ENCODE data around the gene SLC38A10. TPM values are rescaled to one million over a fixed set of nuclear protein-coding genes. Genes with fewer than 3 reads are reported as not detected.

Gene SLC38A10
- polyA plus RNA-seq, 1 experiment, result 29.3 TPM

DNA sequence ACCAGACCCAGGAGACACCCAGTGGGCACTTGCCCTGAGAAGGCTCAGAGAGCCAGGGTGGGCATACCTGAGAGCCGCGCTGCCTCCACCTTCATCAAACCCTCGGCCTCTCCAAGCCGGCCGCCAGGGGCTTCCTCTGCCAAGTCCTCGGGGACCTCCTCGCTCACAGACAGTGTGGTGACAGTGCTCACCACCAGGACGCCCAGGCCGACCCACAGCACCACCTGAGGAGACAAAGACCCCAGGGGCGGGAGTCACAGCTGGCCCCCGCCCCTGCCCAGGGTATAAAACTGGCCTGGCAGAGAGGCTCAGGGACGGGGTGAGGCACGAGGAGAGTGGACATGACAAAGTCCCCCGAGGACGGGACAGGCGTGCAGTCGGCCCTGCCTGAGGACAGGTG is 34.9 kb downstream of the SLC38A10 start:
- Histone ChIP-seq H3K4me3 (ENCODE audit: low read depth, low read length) (no peak overlapping the region), H3K9me3 (ENCODE audit: control insufficient read depth, insufficient read depth, low read length) (no peaks in the 10 kb centered on the region), H3K27ac (ENCODE audit: low read depth, low read length) (no peak overlapping the region), H3K27me3 (ENCODE audit: control insufficient read depth, insufficient read depth, low read length) (no peaks in the 10 kb centered on the region)
- POLR2A ChIA-PET, result no interaction called here
- CTCF ChIA-PET, result no interaction called here
- TF ChIP-seq, protein P1, sequence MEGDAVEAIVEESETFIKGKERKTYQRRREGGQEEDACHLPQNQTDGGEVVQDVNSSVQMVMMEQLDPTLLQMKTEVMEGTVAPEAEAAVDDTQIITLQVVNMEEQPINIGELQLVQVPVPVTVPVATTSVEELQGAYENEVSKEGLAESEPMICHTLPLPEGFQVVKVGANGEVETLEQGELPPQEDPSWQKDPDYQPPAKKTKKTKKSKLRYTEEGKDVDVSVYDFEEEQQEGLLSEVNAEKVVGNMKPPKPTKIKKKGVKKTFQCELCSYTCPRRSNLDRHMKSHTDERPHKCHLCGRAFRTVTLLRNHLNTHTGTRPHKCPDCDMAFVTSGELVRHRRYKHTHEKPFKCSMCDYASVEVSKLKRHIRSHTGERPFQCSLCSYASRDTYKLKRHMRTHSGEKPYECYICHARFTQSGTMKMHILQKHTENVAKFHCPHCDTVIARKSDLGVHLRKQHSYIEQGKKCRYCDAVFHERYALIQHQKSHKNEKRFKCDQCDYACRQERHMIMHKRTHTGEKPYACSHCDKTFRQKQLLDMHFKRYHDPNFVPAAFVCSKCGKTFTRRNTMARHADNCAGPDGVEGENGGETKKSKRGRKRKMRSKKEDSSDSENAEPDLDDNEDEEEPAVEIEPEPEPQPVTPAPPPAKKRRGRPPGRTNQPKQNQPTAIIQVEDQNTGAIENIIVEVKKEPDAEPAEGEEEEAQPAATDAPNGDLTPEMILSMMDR (IDR thresholded peaks at IDR 0.05; ENCODE audit: low read depth, low read length), result no peak
- no peak for DNase-seq (ENCODE audit: low read depth, low spot score)

DNA sequence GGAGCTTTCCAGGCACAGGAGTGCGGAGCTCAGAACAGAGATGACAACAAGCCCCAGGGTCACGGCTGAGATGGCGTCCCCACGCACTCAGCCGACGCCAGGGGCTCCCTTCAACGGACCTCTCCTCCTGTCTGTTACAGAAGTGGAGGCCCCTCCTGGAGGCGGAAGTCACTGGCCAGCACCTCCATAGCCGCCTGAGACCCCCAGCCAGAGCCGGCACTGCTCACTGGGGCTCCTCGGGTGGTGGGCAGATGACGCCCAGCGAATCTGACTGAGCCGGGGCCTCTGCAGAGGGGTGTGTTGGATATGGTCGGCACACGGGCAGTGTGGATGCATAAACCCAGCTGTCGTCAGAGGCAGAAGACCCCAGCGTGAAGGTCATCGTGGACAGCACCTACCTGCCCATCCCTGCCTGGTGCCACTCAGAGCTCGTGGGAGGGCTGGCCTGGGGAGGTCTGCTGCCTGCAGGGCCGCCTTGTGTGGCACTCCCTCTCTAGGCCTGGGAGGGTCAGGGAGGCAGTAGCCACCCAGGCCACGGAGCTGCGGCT is 36.0 kb downstream of the SLC38A10 start:
- Histone ChIP-seq H3K4me3 (ENCODE audit: low read depth, low read length) (no peak overlapping the region), H3K9me3 (ENCODE audit: control insufficient read depth, insufficient read depth, low read length) (no peaks in the 10 kb centered on the region), H3K27me3 (ENCODE audit: control insufficient read depth, insufficient read depth, low read length) (no peaks in the 10 kb centered on the region), H3K27ac (ENCODE audit: low read depth, low read length) (no peak overlapping the region)
- CTCF ChIA-PET, result interaction anchor here (1.0 kb wide), 1 partner anchor 225 kb away, joined by 5 read pairs; no protein-coding TSS in a partner anchor
- no peak for DNase-seq (ENCODE audit: low read depth, low spot score)
- TF ChIP-seq, protein P1 (IDR thresholded peaks at IDR 0.05; ENCODE audit: low read depth, low read length), result no peak
- POLR2A ChIA-PET, result interaction anchor here (0.5 kb wide), 1 partner anchor 28 kb away, joined by 4 read pairs; no protein-coding TSS in a partner anchor

DNA sequence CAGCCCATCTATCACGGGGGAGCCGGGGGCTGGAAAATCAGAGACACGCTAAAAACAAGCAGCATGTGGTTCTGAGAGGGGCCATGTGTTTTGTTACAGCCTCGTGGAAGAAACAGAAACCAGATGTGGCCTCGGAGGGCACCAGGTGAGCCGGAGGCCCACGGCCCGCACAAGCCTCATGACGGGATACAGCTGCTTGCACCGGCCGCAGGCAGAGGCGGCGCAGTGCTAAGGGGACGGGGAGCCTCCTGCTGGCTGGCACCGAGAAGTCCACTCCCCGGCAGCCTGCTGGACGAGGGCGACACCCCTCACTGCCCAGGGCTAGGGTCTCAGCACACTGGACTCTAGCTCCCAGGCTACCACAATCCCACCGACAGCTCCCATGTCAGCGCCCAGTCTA is 36.8 kb downstream of the SLC38A10 start:
- Histone ChIP-seq H3K27ac (ENCODE audit: low read depth, low read length) (no peak overlapping the region), H3K9me3 (ENCODE audit: control insufficient read depth, insufficient read depth, low read length) (no peaks in the 10 kb centered on the region), H3K27me3 (ENCODE audit: control insufficient read depth, insufficient read depth, low read length) (no peaks in the 10 kb centered on the region), H3K4me3 (ENCODE audit: low read depth, low read length) (no peak overlapping the region)
- TF ChIP-seq, protein P1 (IDR thresholded peaks at IDR 0.05; ENCODE audit: low read depth, low read length), result 0 out of 2 replicates have a peak, but pooled peaks have one; percentile 9
- ChIA-PET POLR2A (no interaction called here), CTCF (interaction anchor here (0.6 to 1.0 kb wide), 2 partner anchors 116 to 226 kb away, joined by 3 to 5 read pairs; no protein-coding TSS in a partner anchor)
- no peak for DNase-seq (ENCODE audit: low read depth, low spot score)

DNA sequence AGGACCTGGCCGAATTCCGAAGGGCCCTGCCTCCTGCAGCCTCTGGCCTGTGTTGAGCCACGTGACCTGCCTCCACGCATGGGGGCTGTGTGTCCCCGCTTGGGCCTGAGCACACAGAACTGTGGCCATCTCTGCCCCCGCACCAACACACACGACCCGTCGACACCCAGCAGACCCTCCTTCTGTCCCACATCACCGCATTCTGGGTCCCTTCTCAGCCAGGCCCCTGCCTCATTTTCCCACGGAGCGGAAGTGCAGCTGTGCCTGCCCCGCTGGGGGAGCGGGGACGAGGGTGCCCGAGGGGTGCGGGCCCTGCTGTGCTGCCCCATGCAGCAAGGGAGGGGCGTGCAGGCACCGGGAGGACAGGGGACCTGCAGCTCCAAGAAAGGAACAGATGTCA is 37.6 kb downstream of the SLC38A10 start:
- Histone ChIP-seq H3K9me3 (ENCODE audit: control insufficient read depth, insufficient read depth, low read length) (no peaks in the 10 kb centered on the region), H3K27me3 (ENCODE audit: control insufficient read depth, insufficient read depth, low read length) (no peaks in the 10 kb centered on the region), H3K4me3 (ENCODE audit: low read depth, low read length) (no peak overlapping the region), H3K27ac (ENCODE audit: low read depth, low read length) (no peak overlapping the region)
- ChIA-PET CTCF (interaction anchor here (0.6 kb wide), 1 partner anchor 115 kb away, joined by 3 read pairs; no protein-coding TSS in a partner anchor), POLR2A (no interaction called here)
- TF ChIP-seq, protein P1 (IDR thresholded peaks at IDR 0.05; ENCODE audit: low read depth, low read length), result no peak
- DNase-seq (ENCODE audit: low read depth, low spot score), result no peak

DNA sequence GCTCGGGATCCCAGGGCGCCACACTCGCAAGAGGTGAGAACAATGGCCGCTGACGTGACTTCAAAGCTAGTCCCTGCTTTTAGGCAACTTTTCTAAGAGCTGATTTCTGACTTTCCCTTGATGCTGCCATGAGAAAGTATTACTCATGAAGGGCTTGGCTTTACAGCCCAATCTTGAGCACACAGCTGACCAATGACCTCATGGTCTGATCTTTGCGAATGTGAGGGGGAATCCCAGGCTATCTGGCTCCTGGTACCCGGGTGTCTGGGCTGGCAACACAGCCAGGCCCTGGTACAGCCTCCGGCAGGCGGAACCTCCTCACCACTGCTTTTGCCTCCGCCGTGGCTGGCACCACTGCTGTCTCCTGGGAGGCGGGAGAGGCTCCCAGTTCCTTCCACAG is 38.5 kb downstream of the SLC38A10 start:
- CTCF ChIA-PET, result interaction anchor here (2.7 kb wide), 1 partner anchor 228 kb away, joined by 21 read pairs; no protein-coding TSS in a partner anchor
- POLR2A ChIA-PET, result interaction anchor here (0.6 kb wide), 1 partner anchor 250 kb away, joined by 3 read pairs; no protein-coding TSS in a partner anchor
- TF ChIP-seq, protein P1 (IDR thresholded peaks at IDR 0.05; ENCODE audit: low read depth, low read length), result no peak
- H3K9me3 ChIP-seq (ENCODE audit: control insufficient read depth, insufficient read depth, low read length), result no peaks in the 10 kb centered on the region
- H3K4me3 ChIP-seq (ENCODE audit: low read depth, low read length), result no peak overlapping the region
- no peak for DNase-seq (ENCODE audit: low read depth, low spot score)
- H3K27ac ChIP-seq (ENCODE audit: low read depth, low read length), result no peak overlapping the region
- no peaks in the 10 kb centered on the region for H3K27me3 ChIP-seq (ENCODE audit: control insufficient read depth, insufficient read depth, low read length)
